C4-2B (cell line): ENCODE measurements around the gene LRRC30.

ENCODE experiments used
- ZFX ChIP-seq: fragments of 450-650 bp; IDR thresholded peaks from 2 replicates; pipeline ENCODE4 v1.6.1; 2017
- TF ChIP-seq, protein P1 (sequence below): fragments of 450-650 bp; conservative IDR thresholded peaks from 2 replicates; pipeline ENCODE4 v1.5.1; 2017; ENCODE audit warnings: mild to moderate bottlenecking

GRCh38 chr18:7190547-7191156 lies 40.2 kb upstream of the LRRC30 start:
- TF ChIP-seq, protein P1, sequence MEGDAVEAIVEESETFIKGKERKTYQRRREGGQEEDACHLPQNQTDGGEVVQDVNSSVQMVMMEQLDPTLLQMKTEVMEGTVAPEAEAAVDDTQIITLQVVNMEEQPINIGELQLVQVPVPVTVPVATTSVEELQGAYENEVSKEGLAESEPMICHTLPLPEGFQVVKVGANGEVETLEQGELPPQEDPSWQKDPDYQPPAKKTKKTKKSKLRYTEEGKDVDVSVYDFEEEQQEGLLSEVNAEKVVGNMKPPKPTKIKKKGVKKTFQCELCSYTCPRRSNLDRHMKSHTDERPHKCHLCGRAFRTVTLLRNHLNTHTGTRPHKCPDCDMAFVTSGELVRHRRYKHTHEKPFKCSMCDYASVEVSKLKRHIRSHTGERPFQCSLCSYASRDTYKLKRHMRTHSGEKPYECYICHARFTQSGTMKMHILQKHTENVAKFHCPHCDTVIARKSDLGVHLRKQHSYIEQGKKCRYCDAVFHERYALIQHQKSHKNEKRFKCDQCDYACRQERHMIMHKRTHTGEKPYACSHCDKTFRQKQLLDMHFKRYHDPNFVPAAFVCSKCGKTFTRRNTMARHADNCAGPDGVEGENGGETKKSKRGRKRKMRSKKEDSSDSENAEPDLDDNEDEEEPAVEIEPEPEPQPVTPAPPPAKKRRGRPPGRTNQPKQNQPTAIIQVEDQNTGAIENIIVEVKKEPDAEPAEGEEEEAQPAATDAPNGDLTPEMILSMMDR, result no peak
- TF ChIP-seq ZFX, result no peak
